Measurements from ENCODE around the gene SFMBT1. TPM values are rescaled to one million over a fixed set of nuclear protein-coding genes. Genes with fewer than 3 reads are reported as not detected.

The SFMBT1 gene
- total and polyA plus RNA-seq, 8 donors, result 8.0 to 12.9 (median 9.4) TPM

- intact Hi-C loops (cut with DNase I), result no loop called here
- Histone ChIP-seq H3K4me1 (no peaks in the 10 kb centered on the region), H3K36me3 (peaks cover 0 to 14% of the 10 kb centered on the region in 2 donors), H3K4me3 (no peak overlapping the region), H3K27me3 (no peaks in the 10 kb centered on the region), H3K9me3 (peaks cover 0 to 7% of the 10 kb centered on the region in 2 donors), H3K27ac (no peak overlapping the region)
- TF ChIP-seq CTCF (IDR thresholded peaks at IDR 0.05), result no peak
- ATAC-seq, result no peak
- DNase-seq, result no peak
Observed at GRCh38 chr3:52860424-52860768, 185.5 kb downstream of the SFMBT1 start.

- no peak for DNase-seq
- no peak overlapping the region for H3K27ac ChIP-seq
- ATAC-seq, result no peak
- no peaks in the 10 kb centered on the region for H3K27me3 ChIP-seq
- H3K36me3 ChIP-seq, result peaks cover 0 to 18% of the 10 kb centered on the region in 2 donors
- no peaks in the 10 kb centered on the region for H3K4me1 ChIP-seq
- no peak for TF ChIP-seq CTCF (IDR thresholded peaks at IDR 0.05)
- peaks cover 0 to 6% of the 10 kb centered on the region in 2 donors for H3K9me3 ChIP-seq
- intact Hi-C loops (cut with DNase I), result no loop called here
- H3K4me3 ChIP-seq, result no peak overlapping the region
Observed at GRCh38 chr3:52859686-52860423, 186.0 kb downstream of the SFMBT1 start.

GRCh38 chr3:52857864-52858263 is 188.0 kb downstream of the SFMBT1 start:
- Histone ChIP-seq H3K4me3 (no peak overlapping the region), H3K27ac (no peak overlapping the region), H3K27me3 (no peaks in the 10 kb centered on the region), H3K9me3 (no peaks in the 10 kb centered on the region), H3K36me3 (peaks cover 0 to 22% of the 10 kb centered on the region in 2 donors), H3K4me1 (no peaks in the 10 kb centered on the region)
- intact Hi-C loops (cut with DNase I), result no loop called here
- ATAC-seq (no peak), DNase-seq (no peak)
- no peak for TF ChIP-seq CTCF (IDR thresholded peaks at IDR 0.05)

GRCh38 chr3:52857133-52857532 is 188.7 kb downstream of the SFMBT1 start:
- intact Hi-C loops (cut with DNase I), result no loop called here
- DNase-seq (no peak), ATAC-seq (no peak)
- H3K9me3 ChIP-seq, result no peaks in the 10 kb centered on the region
- no peak overlapping the region for H3K27ac ChIP-seq
- no peak for TF ChIP-seq CTCF (IDR thresholded peaks at IDR 0.05)
- no peak overlapping the region for H3K4me3 ChIP-seq
- no peaks in the 10 kb centered on the region for H3K27me3 ChIP-seq
- H3K36me3 ChIP-seq, result peaks cover 0 to 28% of the 10 kb centered on the region in 2 donors
- peaks cover 0 to 4% of the 10 kb centered on the region in 2 donors for H3K4me1 ChIP-seq

- DNase-seq (no peak), ATAC-seq (no peak)
- Histone ChIP-seq H3K4me1 (peaks cover 0 to 4% of the 10 kb centered on the region in 2 donors), H3K36me3 (peaks cover 0 to 33% of the 10 kb centered on the region in 2 donors), H3K9me3 (no peaks in the 10 kb centered on the region), H3K4me3 (no peak overlapping the region), H3K27me3 (no peaks in the 10 kb centered on the region), H3K27ac (no peak overlapping the region)
- intact Hi-C loops (cut with DNase I), result no loop called here
- no peak for TF ChIP-seq CTCF (IDR thresholded peaks at IDR 0.05)
Observed at GRCh38 chr3:52856666-52857065, 189.2 kb downstream of the SFMBT1 start.

All from left lung (tissue), 10 donors.